WTC11 (cell line): Measurements from ENCODE around the gene C10orf88. TPM values are rescaled to one million over a fixed set of nuclear protein-coding genes. Genes with fewer than 3 reads are reported as not detected.

ENCODE experiments used
- ATAC-seq: fragments of 200-7000 bp; cut with Tn5 transposase; 2 replicates; pipeline ENCODE4 v1.10.0; 2021; ENCODE audit warnings: mild to moderate bottlenecking, moderate library complexity
- CTCF ChIA-PET: fragments of 300-600 bp; sonication (Branson Sonifier 250); formaldehyde crosslinking; loops from one replicate; lab custom pipeline; 2021; ENCODE audit warnings: antibody characterized with exemption; lab: Charles Lee
- POLR2A ChIA-PET: fragments of 350-600 bp; sonication (Branson Sonifier 250); formaldehyde crosslinking; loops from one replicate; lab custom pipeline; 2021; ENCODE audit warnings: antibody characterized with exemption; lab: Charles Lee
- DNase-seq: peaks from one replicate; pipeline ENCODE4 v3.0.0; 2021; ENCODE audit warnings: low spot score
- H3K27ac Mint-ChIP-seq: 2 replicates; pipeline ENCODE4 v1.8.0; 2021; ENCODE audit warnings: mixed read lengths
- H3K27me3 Mint-ChIP-seq: 2 replicates; pipeline ENCODE4 v1.8.0; 2021; ENCODE audit warnings: low read depth, mild to moderate bottlenecking, moderate library complexity, mixed read lengths
- H3K36me3 Mint-ChIP-seq: 2 replicates; pipeline ENCODE4 v1.8.0; 2021; ENCODE audit warnings: mixed read lengths
- H3K4me1 Mint-ChIP-seq: 2 replicates; pipeline ENCODE4 v1.8.0; 2022; ENCODE audit warnings: mixed read lengths
- H3K4me3 Mint-ChIP-seq: 2 replicates; pipeline ENCODE4 v1.8.0; 2021; ENCODE audit warnings: mild to moderate bottlenecking, moderate library complexity, mixed read lengths
- H3K9me3 Mint-ChIP-seq: 2 replicates; pipeline ENCODE4 v1.8.0; 2021; ENCODE audit warnings: mixed read lengths
- ATF2 ChIP-seq: sonication (generic); formaldehyde crosslinking; IDR thresholded peaks from 2 replicates; pipeline ENCODE4 v1.8.1; 2022; ENCODE audit warnings: low read depth, missing genetic modification reagents, borderline replicate concordance
- ATF6 ChIP-seq: sonication (generic); formaldehyde crosslinking; IDR thresholded peaks from 2 replicates; pipeline ENCODE4 v1.8.1; 2023; ENCODE audit warnings: mild to moderate bottlenecking, missing genetic modification reagents
- CREM ChIP-seq: sonication (generic); formaldehyde crosslinking; IDR thresholded peaks from 2 replicates; pipeline ENCODE4 v1.8.1; 2022; ENCODE audit warnings: mild to moderate bottlenecking, missing genetic modification reagents, moderate library complexity
- E2F5 ChIP-seq: sonication (generic); formaldehyde crosslinking; IDR thresholded peaks from 2 replicates; pipeline ENCODE4 v1.8.1; 2022; ENCODE audit warnings: mild to moderate bottlenecking, moderate library complexity, missing genetic modification reagents
- ERG ChIP-seq: fragments of 250-450 bp; sonication (Bioruptor Pico); IDR thresholded peaks from 2 replicates; pipeline ENCODE4 v1.8.0; 2021; ENCODE audit warnings: mild to moderate bottlenecking
- FOXJ3 ChIP-seq: sonication (generic); formaldehyde crosslinking; IDR thresholded peaks from 2 replicates; pipeline ENCODE4 v1.9.0; 2021; ENCODE audit warnings: missing genetic modification reagents, mild to moderate bottlenecking, borderline replicate concordance
- FOXK1 ChIP-seq: sonication (generic); formaldehyde crosslinking; IDR thresholded peaks from 2 replicates; pipeline ENCODE4 v1.8.0; 2022; ENCODE audit warnings: mild to moderate bottlenecking, moderate library complexity, missing genetic modification reagents
- GABPB1 ChIP-seq: sonication (generic); formaldehyde crosslinking; IDR thresholded peaks from 2 replicates; pipeline ENCODE4 v1.8.1; 2023; ENCODE audit warnings: mild to moderate bottlenecking, missing genetic modification reagents
- HMGA2 ChIP-seq: fragments of 250-450 bp; sonication (Bioruptor Pico); IDR thresholded peaks from 2 replicates; pipeline ENCODE4 v1.4.0; 2021; ENCODE audit warnings: mild to moderate bottlenecking, moderate library complexity
- IRF2 ChIP-seq: sonication (generic); formaldehyde crosslinking; IDR thresholded peaks from 2 replicates; pipeline ENCODE4 v1.8.0; 2022; ENCODE audit warnings: low read depth, missing genetic modification reagents, borderline replicate concordance
- NFATC4 ChIP-seq: fragments of 250-450 bp; sonication (Bioruptor Pico); IDR thresholded peaks from 2 replicates; pipeline ENCODE4 v1.9.0; 2021; ENCODE audit warnings: mild to moderate bottlenecking
- NFE2L1 ChIP-seq: sonication (generic); formaldehyde crosslinking; IDR thresholded peaks from 2 replicates; pipeline ENCODE4 v1.8.1; 2023; ENCODE audit warnings: missing genetic modification reagents
- PRDM15 ChIP-seq: sonication (generic); formaldehyde crosslinking; IDR thresholded peaks from 2 replicates; pipeline ENCODE4 v1.8.0; 2022; ENCODE audit warnings: missing genetic modification reagents
- SOX15 ChIP-seq: fragments of 250-450 bp; sonication (Bioruptor Pico); IDR thresholded peaks from 2 replicates; pipeline ENCODE4 v1.9.0; 2021; ENCODE audit warnings: mild to moderate bottlenecking
- USF1 ChIP-seq: sonication (generic); formaldehyde crosslinking; IDR thresholded peaks from 2 replicates; pipeline ENCODE4 v1.8.0; 2022; ENCODE audit warnings: mild to moderate bottlenecking, missing genetic modification reagents
- ZNF219 ChIP-seq: sonication (generic); formaldehyde crosslinking; IDR thresholded peaks from 2 replicates; pipeline ENCODE4 v1.8.0; 2023; ENCODE audit warnings: missing genetic modification reagents, mild to moderate bottlenecking, borderline replicate concordance
- ZNF232 ChIP-seq: sonication (generic); formaldehyde crosslinking; IDR thresholded peaks from 2 replicates; pipeline ENCODE4 v1.8.0; 2022; ENCODE audit warnings: mild to moderate bottlenecking, missing genetic modification reagents
- ZNF281 ChIP-seq: sonication (generic); formaldehyde crosslinking; IDR thresholded peaks from 2 replicates; pipeline ENCODE4 v1.8.0; 2023; ENCODE audit warnings: mild to moderate bottlenecking, missing genetic modification reagents
- ZNF396 ChIP-seq: fragments of 250-450 bp; sonication (Bioruptor Pico); IDR thresholded peaks from 2 replicates; pipeline ENCODE4 v1.8.0; 2021; ENCODE audit warnings: mild to moderate bottlenecking, moderate library complexity, borderline replicate concordance
- ZNF416 ChIP-seq: fragments of 250-450 bp; sonication (Bioruptor Pico); IDR thresholded peaks from 2 replicates; pipeline ENCODE4 v1.9.0; 2021; ENCODE audit warnings: mild to moderate bottlenecking, inconsistent platforms
- ZNF423 ChIP-seq: fragments of 250-450 bp; sonication (Bioruptor Pico); IDR thresholded peaks from 2 replicates; pipeline ENCODE4 v2.1.2; 2022; ENCODE audit warnings: mild to moderate bottlenecking, moderate library complexity
- ZSCAN18 ChIP-seq: fragments of 250-450 bp; sonication (Bioruptor Pico); IDR thresholded peaks from 2 replicates; pipeline ENCODE4 v2.1.2; 2022; ENCODE audit warnings: mild to moderate bottlenecking, moderate library complexity
- total RNA-seq: library from RNA; stranded (reverse); gene quantifications from 3 replicates; pipeline ENCODE4 v1.2.3, GENCODE V29; 2021

The C10orf88 gene
- total RNA-seq, 1 experiment from 2014 or later, result 6.5 TPM

GRCh38 chr10:122986335-122986734 is 32.3 kb upstream of the C10orf88 start:
- no peaks in the 10 kb centered on the region for H3K27me3 Mint-ChIP-seq
- DNase-seq (no peak), ATAC-seq (no peak)
- H3K9me3 Mint-ChIP-seq, result no peaks in the 10 kb centered on the region
- no peaks in the 10 kb centered on the region for H3K36me3 Mint-ChIP-seq
- peaks cover 2% of the 10 kb centered on the region; the same call in 1 of the 2 replicates for H3K4me1 Mint-ChIP-seq
- no peak overlapping the region for H3K27ac Mint-ChIP-seq
- ChIA-PET POLR2A (no interaction called here), CTCF (no interaction called here)
- no peak overlapping the region for H3K4me3 Mint-ChIP-seq
- TF ChIP-seq ATF2 (CRISPR knock-in tag), result no peak
- no peak for TF ChIP-seq ZSCAN18 (CRISPR knock-in tag)
- no peak for TF ChIP-seq NFATC4
- no peak for TF ChIP-seq PRDM15 (CRISPR knock-in tag)
- no peak for TF ChIP-seq ZNF281 (CRISPR knock-in tag)
- TF ChIP-seq NFE2L1 (CRISPR knock-in tag), result no peak
- TF ChIP-seq CREM, result no peak
- no peak for TF ChIP-seq USF1 (CRISPR knock-in tag)
- TF ChIP-seq ERG (CRISPR knock-in tag), result no peak
- no peak for TF ChIP-seq ZNF423 (CRISPR knock-in tag)
- no peak for TF ChIP-seq FOXJ3 (CRISPR knock-in tag)
- no peak for TF ChIP-seq SOX15 (CRISPR knock-in tag)
- TF ChIP-seq ZNF219, result no peak
- no peak for TF ChIP-seq ZNF396 (CRISPR knock-in tag)

- ChIA-PET POLR2A (no interaction called here), CTCF (no interaction called here)
- Mint-ChIP-seq H3K36me3 (no peaks in the 10 kb centered on the region), H3K27ac (no peak overlapping the region), H3K4me3 (no peak overlapping the region), H3K27me3 (no peaks in the 10 kb centered on the region), H3K9me3 (no peaks in the 10 kb centered on the region), H3K4me1 (peaks cover 12% of the 10 kb centered on the region)
- ATAC-seq (no peak), DNase-seq (no peak)
- no peak for TF ChIP-seq HMGA2 (CRISPR knock-in tag)
- TF ChIP-seq E2F5 (CRISPR knock-in tag), result no peak
- TF ChIP-seq ATF6 (CRISPR knock-in tag), result no peak
- no peak for TF ChIP-seq GABPB1
- no peak for TF ChIP-seq ZNF416
- no peak for TF ChIP-seq FOXK1 (CRISPR knock-in tag)
- TF ChIP-seq ZNF232, result no peak
- TF ChIP-seq IRF2, result no peak
Measured at GRCh38 chr10:122984708-122985107, 30.7 kb upstream of the C10orf88 start.
